ENCODE data around the gene NEK9.

- TF ChIP-seq, protein P1, sequence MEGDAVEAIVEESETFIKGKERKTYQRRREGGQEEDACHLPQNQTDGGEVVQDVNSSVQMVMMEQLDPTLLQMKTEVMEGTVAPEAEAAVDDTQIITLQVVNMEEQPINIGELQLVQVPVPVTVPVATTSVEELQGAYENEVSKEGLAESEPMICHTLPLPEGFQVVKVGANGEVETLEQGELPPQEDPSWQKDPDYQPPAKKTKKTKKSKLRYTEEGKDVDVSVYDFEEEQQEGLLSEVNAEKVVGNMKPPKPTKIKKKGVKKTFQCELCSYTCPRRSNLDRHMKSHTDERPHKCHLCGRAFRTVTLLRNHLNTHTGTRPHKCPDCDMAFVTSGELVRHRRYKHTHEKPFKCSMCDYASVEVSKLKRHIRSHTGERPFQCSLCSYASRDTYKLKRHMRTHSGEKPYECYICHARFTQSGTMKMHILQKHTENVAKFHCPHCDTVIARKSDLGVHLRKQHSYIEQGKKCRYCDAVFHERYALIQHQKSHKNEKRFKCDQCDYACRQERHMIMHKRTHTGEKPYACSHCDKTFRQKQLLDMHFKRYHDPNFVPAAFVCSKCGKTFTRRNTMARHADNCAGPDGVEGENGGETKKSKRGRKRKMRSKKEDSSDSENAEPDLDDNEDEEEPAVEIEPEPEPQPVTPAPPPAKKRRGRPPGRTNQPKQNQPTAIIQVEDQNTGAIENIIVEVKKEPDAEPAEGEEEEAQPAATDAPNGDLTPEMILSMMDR (IDR thresholded peaks at IDR 0.05), result no peak
- no peak for TF ChIP-seq POLR2A (IDR thresholded peaks at IDR 0.05)
Measured at GRCh38 chr14:75098682-75099081, 28.2 kb downstream of the NEK9 start.
